K562 (cell line): ENCODE results near the gene DOP1B. TPM values are rescaled to one million over a fixed set of nuclear protein-coding genes. Genes with fewer than 3 reads are reported as not detected.
A peak's percentile ranks its signal among the peaks of the same experiment; 100 is the strongest.

Source experiments
- ATAC-seq: fragments of 200-7000 bp; cut with Tn5 transposase; 3 replicates; pipeline ENCODE4 v1.9.1; 2020; ENCODE audit warnings: moderate library complexity
- BruUV-seq: library from RNA; stranded (reverse); fragments of 400-500 nt; replicated peaks from 2 replicates; lab custom pipeline; 2021; lab: Mats Ljungman, UMichigan
- CTCF ChIA-PET: fragments of 300-600 bp; formaldehyde crosslinking; extraction: SDS; loops from one replicate; lab custom pipeline; 2021; ENCODE audit warnings: low intra/inter-chr PET ratio; lab: Yijun Ruan, JAX
- POLR2A ChIA-PET: fragments of 300-600, 350-650 bp; sonication (Branson Sonifier 250); formaldehyde crosslinking; extraction: SDS; loops from one replicate; lab custom pipeline; 2021; ENCODE audit warnings: antibody characterized with exemption, inconsistent platforms; lab: Yijun Ruan, JAX
- DNase-seq, 4 experiments: peaks; one replicate each; pipeline versions ENCODE4 v3.0.0 to v3.0.0-alpha.2; 2011 to 2018; ENCODE audit warnings: low spot score in 3 of 4, mixed read lengths in 3 of 4; ENCODE audit errors: extremely low read depth in 1 of 4
- FAIRE-seq: peaks from 2 replicates; lab custom pipeline; 2011; peaks lifted over from hg19 to GRCh38; lab: Jason Lieb, UNC
- H2AFZ ChIP-seq: 2 replicates; pipeline ENCODE4 v1.6.0; 2011; ENCODE audit warnings: low read depth, low read length, control low read depth, inconsistent platforms
- H3K27ac ChIP-seq: fragments of 200-600 bp; 3 replicates; pipeline ENCODE4 v1.8.0; 2011; ENCODE audit warnings: low read depth, mild to moderate bottlenecking, control low read depth, inconsistent platforms, low read length, moderate library complexity, mixed read lengths; ENCODE audit errors: extremely low read depth
- H3K27me3 ChIP-seq, 2 experiments: fragments of 300-600 bp in 1 of 2; 2 replicates in 1 of 2; 3 replicates in 1 of 2; pipeline versions ENCODE4 v1.6.0 to v1.8.0; 2011; ENCODE audit warnings: inconsistent platforms in 2 of 2, low read length in 2 of 2, mild to moderate bottlenecking in 1 of 2, mixed read lengths in 1 of 2, moderate library complexity in 1 of 2; ENCODE audit not compliant: control insufficient read depth in 2 of 2, insufficient read depth in 2 of 2
- H3K36me3 ChIP-seq: fragments of 300-600 bp; 3 replicates; pipeline ENCODE4 v1.8.0; 2011; ENCODE audit warnings: mild to moderate bottlenecking, low read length, inconsistent platforms; ENCODE audit not compliant: control insufficient read depth, insufficient read depth
- H3K4me1 ChIP-seq, 2 experiments: fragments of 200-600 bp in 1 of 2; replicated peaks in 1 of 2; 2 replicates in 1 of 2; 3 replicates in 1 of 2; pipeline versions ENCODE4 v1.5.1 to v1.8.0; 2011; ENCODE audit warnings: inconsistent platforms in 2 of 2, low read length in 2 of 2, mild to moderate bottlenecking in 1 of 2, mixed read lengths in 1 of 2, moderate library complexity in 1 of 2; ENCODE audit not compliant: control insufficient read depth in 2 of 2, insufficient read depth in 2 of 2
- H3K4me2 ChIP-seq: 2 replicates; pipeline ENCODE4 v1.6.1; 2011; ENCODE audit warnings: low read length, control low read depth, inconsistent platforms, mixed read lengths; ENCODE audit not compliant: insufficient read depth
- H3K4me3 ChIP-seq: fragments of 200-600 bp; sonication (generic), shearing (Covaris generic); 2 replicates; pipeline ENCODE4 v1.5.1; 2016; ENCODE audit warnings: control low read depth, inconsistent platforms
- H3K79me2 ChIP-seq: fragments of 200-600 bp; 3 replicates; pipeline ENCODE4 v1.8.0; 2011; ENCODE audit warnings: low read length, inconsistent platforms; ENCODE audit not compliant: control insufficient read depth, insufficient read depth
- H3K9ac ChIP-seq, 2 experiments: 2 replicates each; pipeline versions ENCODE4 v1.6.0 to v1.6.1; 2011; ENCODE audit warnings: low read depth in 2 of 2, low read length in 2 of 2, control low read depth in 1 of 2, inconsistent platforms in 1 of 2, mild to moderate bottlenecking in 1 of 2, mixed read lengths in 1 of 2; ENCODE audit not compliant: insufficient read depth in 1 of 2
- H3K9me1 ChIP-seq: one replicate; pipeline ENCODE4 v1.6.0; 2011; ENCODE audit warnings: inconsistent platforms, mild to moderate bottlenecking, low read length, moderate library complexity; ENCODE audit not compliant: control insufficient read depth, insufficient read depth
- H3K9me3 ChIP-seq: replicated peaks from 2 replicates; pipeline ENCODE4 v1.5.1; 2011; ENCODE audit warnings: low read depth, low read length, inconsistent platforms; ENCODE audit not compliant: control insufficient read depth, insufficient read depth
- H4K20me1 ChIP-seq: replicated peaks from 2 replicates; pipeline ENCODE4 v1.6.1; 2011; ENCODE audit warnings: low read length, inconsistent platforms, mixed read lengths; ENCODE audit not compliant: control insufficient read depth, insufficient read depth
- ATF1 ChIP-seq, 2 experiments: fragments of 450-650 bp in 1 of 2; IDR thresholded peaks; 2 replicates each; pipeline ENCODE4 v1.6.1; 2016; ENCODE audit warnings: missing compliant biosample characterization in 1 of 2, missing genetic modification characterization in 1 of 2
- CEBPZ ChIP-seq: fragments of 150-350 bp; IDR thresholded peaks from 2 replicates; pipeline ENCODE4 v1.6.1; 2014; ENCODE audit warnings: low read depth, mild to moderate bottlenecking, low read length, borderline replicate concordance
- CTCFL ChIP-seq: IDR thresholded peaks from 2 replicates; pipeline ENCODE4 v1.6.1; 2011; ENCODE audit warnings: borderline replicate concordance, low read depth, mild to moderate bottlenecking, moderate library complexity, low read length; ENCODE audit not compliant: insufficient read depth, poor library complexity, severe bottlenecking
- HDGF ChIP-seq: fragments of 450-650 bp; IDR thresholded peaks from 2 replicates; pipeline ENCODE4 v1.6.1; 2016
- PPARD ChIP-seq: fragments of 250-450 bp; sonication (Bioruptor Pico); IDR thresholded peaks from 2 replicates; pipeline ENCODE4 v1.8.0; 2022; ENCODE audit warnings: inconsistent platforms, mild to moderate bottlenecking, moderate library complexity
- ZC3H11A ChIP-seq: IDR thresholded peaks from 2 replicates; pipeline ENCODE4 v1.6.1; 2012; ENCODE audit warnings: low read depth, low read length, improper control_type of control experiment
- ZNF384 ChIP-seq: IDR thresholded peaks from 2 replicates; pipeline ENCODE4 v1.6.1; 2012; ENCODE audit warnings: low read depth, low read length, improper control_type of control experiment
- ZNF431 ChIP-seq: sonication (generic); formaldehyde crosslinking; IDR thresholded peaks from 2 replicates; pipeline ENCODE4 v1.8.0; 2022; ENCODE audit warnings: mild to moderate bottlenecking, missing genetic modification reagents
- WGBS: fragments of 100-300 bp; shearing (Covaris generic); methylation state at CpG from one replicate; pipeline ENCODE4 v1.1.6; 2016; ENCODE audit warnings: low coverage, mixed read lengths; ENCODE audit not compliant: insufficient coverage; ENCODE audit errors: missing lambda C conversion rate; 5-methylcytosine and 5-hydroxymethylcytosine counted together
- in situ Hi-C: fragments of 300-500 bp; cut with MboI; formaldehyde crosslinking; loops from 4 replicates; pipeline ENCODE4 v1.15.0; 2018; ENCODE audit warnings: inconsistent platforms, mixed read lengths
- intact Hi-C: fragments of 100-400 bp; cut with micrococcal nuclease; formaldehyde crosslinking; loops from 2 replicates; pipeline ENCODE4 v1.14.2; 2022
- polyA plus RNA-seq, 8 experiments: library from polyadenylated mRNA; depleted of rRNA in 4 of 8; stranded (reverse) in 5 of 8; unstranded in 3 of 8; fragments of >200 nt; fragmentation: Nextera tagmentation in 2 of 8; fragmentation: Illumina TruSeq in 1 of 8; extraction: Ambion mirVana in 2 of 8; extraction: Trizol in 1 of 8; gene quantifications; 2 replicates each; pipeline versions ENCODE4 v1.2.1 to v1.2.3, GENCODE V29; 2011 to 2014; ENCODE audit warnings: inconsistent platforms in 1 of 8, missing spikeins in 1 of 8
- total RNA-seq, 7 experiments: library from RNA; depleted of rRNA in 6 of 7; stranded (reverse); fragments of >200 nt in 6 of 7; fragmentation: Illumina TruSeq in 2 of 7; extraction: Trizol in 2 of 7; gene quantifications; 2 replicates each; pipeline versions ENCODE4 v1.2.1 to v1.2.3, GENCODE V29; 2011 to 2021; ENCODE audit warnings: low replicate concordance in 1 of 7
- TF ChIP-seq, protein P1 (sequence below), 3 experiments: IDR thresholded peaks in 2 of 3; conservative IDR thresholded peaks in 1 of 3; 2 replicates each; pipeline ENCODE4 v1.5.1; 2011 to 2012; ENCODE audit warnings: low read length in 3 of 3, mild to moderate bottlenecking in 3 of 3, control low read depth in 2 of 3, improper control_type of control experiment in 1 of 3, inconsistent platforms in 1 of 3, low read depth in 1 of 3, mixed read lengths in 1 of 3, moderate library complexity in 1 of 3; ENCODE audit not compliant: insufficient read depth in 2 of 3

DOP1B gene
- total and polyA plus RNA-seq, 9 of the 15 experiments (the other 6 are each of a cell fraction or from before 2014, with no cell fraction given), result 0.04 to 2.2 (median 0.68) TPM

- WGBS, result 3% methylated on average over 4 of the region's 4 CpGs
- Histone ChIP-seq H3K4me2 (no peak overlapping the region), H3K9me1 (no peaks in the 10 kb centered on the region), H2AFZ (no peak overlapping the region), H3K4me3 (no peak overlapping the region), H4K20me1 (no peaks in the 10 kb centered on the region), H3K79me2 (no peaks in the 10 kb centered on the region), H3K27ac (no peak overlapping the region), H3K9ac (no peak overlapping the region), H3K27me3 (peaks cover 5 to 20% of the 10 kb centered on the region in 2 experiments; a peak in 4 of 5 replicates), H3K9me3 (no peaks in the 10 kb centered on the region), H3K4me1 (no peaks in the 10 kb centered on the region), H3K36me3 (no peaks in the 10 kb centered on the region)
- POLR2A ChIA-PET, result interaction anchor here (1.1 kb wide), 1 partner anchor 15 kb away, joined by 3 read pairs; no protein-coding TSS in a partner anchor
- ATAC-seq (peak; percentile 61; the same call in 2 of the 3 replicates), FAIRE-seq (no peak), DNase-seq (peak in 1 of 4 experiments; percentile 28)
- intact Hi-C loops (no loop called here), in situ Hi-C loops (no loop called here)
- TF ChIP-seq CTCFL (peak; percentile 87), HDGF (no peak), ZC3H11A (peak; percentile 88; the same call in 1 of the 2 replicates), ZNF431 (CRISPR knock-in tag) (no peak), ZNF384 (peak; percentile 71), CEBPZ (no peak), PPARD (CRISPR knock-in tag) (no peak), ATF1 (CRISPR knock-in tag; IDR thresholded peaks at IDR 0.05) (no peak), ATF1 (tag; IDR thresholded peaks at IDR 0.05) (no peak)
- TF ChIP-seq, protein P1, sequence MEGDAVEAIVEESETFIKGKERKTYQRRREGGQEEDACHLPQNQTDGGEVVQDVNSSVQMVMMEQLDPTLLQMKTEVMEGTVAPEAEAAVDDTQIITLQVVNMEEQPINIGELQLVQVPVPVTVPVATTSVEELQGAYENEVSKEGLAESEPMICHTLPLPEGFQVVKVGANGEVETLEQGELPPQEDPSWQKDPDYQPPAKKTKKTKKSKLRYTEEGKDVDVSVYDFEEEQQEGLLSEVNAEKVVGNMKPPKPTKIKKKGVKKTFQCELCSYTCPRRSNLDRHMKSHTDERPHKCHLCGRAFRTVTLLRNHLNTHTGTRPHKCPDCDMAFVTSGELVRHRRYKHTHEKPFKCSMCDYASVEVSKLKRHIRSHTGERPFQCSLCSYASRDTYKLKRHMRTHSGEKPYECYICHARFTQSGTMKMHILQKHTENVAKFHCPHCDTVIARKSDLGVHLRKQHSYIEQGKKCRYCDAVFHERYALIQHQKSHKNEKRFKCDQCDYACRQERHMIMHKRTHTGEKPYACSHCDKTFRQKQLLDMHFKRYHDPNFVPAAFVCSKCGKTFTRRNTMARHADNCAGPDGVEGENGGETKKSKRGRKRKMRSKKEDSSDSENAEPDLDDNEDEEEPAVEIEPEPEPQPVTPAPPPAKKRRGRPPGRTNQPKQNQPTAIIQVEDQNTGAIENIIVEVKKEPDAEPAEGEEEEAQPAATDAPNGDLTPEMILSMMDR (IDR thresholded peaks at IDR 0.05 in 2 of 3, conservative IDR thresholded peaks at IDR 0.05 in 1 of 3; ENCODE audit: insufficient read depth in 2 of 3, low read depth in 1 of 3, low read length in 3 of 3), result peak; percentile 33 to 45 (median 37); a peak in 5 of 6 replicates
- CTCF ChIA-PET, result no interaction called here
- no TSS peak for BruUV-seq
Measured at GRCh38 chr21:36122977-36123376, 33.6 kb upstream of the DOP1B start.
